ENCODE measurements around the gene CRAMP1.

CRAMP1 gene

DNA sequence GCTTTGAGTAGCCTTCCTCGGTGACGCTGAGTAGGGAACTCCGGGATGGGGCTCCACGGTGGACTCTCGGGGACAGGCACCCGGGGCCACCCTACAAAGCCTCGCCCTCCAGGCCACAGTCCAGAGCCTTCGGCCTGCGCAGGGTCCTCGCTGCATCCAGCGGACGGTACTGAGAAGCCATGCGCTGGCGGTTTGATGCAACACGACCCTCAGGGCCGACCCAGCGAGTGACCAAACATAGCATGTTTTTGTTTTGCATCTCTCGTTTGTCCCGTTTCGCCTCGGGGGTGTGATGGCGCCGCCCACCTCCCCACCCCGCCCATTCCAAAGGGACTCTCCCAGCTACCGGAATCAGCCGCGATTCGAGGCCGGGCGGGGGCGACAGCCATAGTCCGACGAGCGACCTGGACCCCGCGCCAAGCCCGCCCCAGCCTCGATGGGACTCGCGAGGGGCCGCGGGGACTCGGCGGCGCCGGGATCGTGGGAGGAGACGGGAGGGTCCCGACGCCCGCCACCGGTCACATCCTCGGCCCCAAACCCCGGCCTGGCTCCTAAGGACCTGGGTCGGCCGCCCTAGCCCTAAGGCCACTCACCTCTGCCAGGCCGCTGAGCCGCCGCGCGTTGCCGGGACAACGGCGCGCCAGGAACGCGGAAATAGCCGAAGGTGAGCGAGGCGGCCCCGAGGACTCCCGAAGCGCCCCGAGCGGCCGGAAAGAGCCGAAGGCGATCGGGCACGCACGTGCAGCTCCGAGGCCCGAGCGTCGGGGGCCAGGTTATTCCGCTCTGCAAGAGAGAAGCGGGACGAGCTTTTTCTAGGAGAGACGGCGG, 1.9 kb upstream of the CRAMP1 start:
- Mint-ChIP-seq H3K27me3 (no peaks in the 10 kb centered on the region), H3K4me3 (peak overlapping the region; percentile 90 to 92), H3K27ac (peak overlapping the region; percentile 97), H3K36me3 (peaks cover 8 to 15% of the 10 kb centered on the region in 2 donors), H3K4me1 (peaks cover 19 to 62% of the 10 kb centered on the region in 2 donors), H3K9me3 (no peaks in the 10 kb centered on the region)
- DNase-seq (peak; percentile 90), ATAC-seq (replicated peaks) (peak; percentile 49 to 52)

DNA sequence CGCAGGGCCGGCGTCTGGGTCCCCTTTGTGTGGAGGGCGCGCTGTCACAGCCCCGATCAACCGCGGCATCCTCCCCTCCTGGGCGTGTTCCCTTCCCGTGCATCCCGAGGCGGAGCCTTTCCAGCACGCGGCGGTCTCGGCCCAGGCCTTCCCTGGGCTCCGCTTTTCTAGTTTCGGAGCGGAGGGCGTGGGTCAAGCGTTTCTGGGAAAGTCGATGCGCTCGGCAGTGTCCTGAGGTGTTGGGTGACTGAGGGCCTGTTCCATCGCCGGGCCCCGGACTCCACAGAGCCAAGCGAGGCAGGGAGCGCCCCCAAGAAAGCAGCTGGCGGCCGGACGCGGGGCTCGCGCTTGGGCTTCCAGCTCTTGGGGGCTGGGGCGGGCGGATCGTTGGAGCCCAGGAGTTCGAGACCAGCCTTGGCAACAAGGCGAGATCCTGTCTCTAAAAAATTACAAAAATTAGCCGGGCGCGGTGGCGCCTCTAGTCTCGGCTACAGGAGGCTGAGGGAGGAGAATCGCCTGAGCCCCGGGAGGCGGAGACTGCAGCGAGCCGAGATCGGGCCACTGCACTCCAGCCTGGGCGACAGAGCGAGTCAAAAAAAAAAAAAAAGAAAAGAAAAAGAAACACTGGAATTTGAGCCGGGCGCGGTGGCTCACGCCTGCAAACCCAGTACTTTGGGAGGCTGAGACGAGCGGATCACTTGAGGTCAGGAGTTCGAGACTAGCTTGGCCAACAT, 1.1 kb upstream of the CRAMP1 start:
- no peaks in the 10 kb centered on the region for H3K27me3 Mint-ChIP-seq
- H3K9me3 Mint-ChIP-seq: no peaks in the 10 kb centered on the region
- peak overlapping the region; percentile 90 to 92 for H3K4me3 Mint-ChIP-seq
- peak overlapping the region; percentile 97 for H3K27ac Mint-ChIP-seq
- no peak for ATAC-seq (replicated peaks)
- peaks cover 9 to 17% of the 10 kb centered on the region in 2 donors for H3K36me3 Mint-ChIP-seq
- peaks cover 22 to 68% of the 10 kb centered on the region in 2 donors for H3K4me1 Mint-ChIP-seq
- no peak for DNase-seq

DNA sequence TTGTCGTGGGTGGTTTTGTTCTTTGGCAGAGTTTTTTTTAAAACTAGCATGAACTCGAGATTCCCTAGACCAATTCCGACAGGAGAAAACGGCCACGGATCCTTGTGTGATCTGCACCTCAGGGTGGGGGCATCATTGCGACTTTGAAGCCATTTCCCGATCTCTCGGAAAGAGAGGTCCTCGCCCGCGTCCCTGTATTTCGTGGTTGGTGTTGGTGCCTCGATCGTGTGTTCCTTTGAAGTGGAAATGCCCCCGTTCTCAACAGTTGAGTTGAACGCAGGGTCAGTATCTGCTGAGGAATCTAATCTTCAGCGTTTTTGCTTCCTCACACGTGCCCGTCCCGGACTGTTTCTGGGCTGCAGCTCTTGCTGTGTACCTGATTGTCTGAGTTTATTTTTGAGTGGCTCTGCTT, 1.1 kb downstream of the CRAMP1 start:
- no peak for ATAC-seq (replicated peaks)

DNA sequence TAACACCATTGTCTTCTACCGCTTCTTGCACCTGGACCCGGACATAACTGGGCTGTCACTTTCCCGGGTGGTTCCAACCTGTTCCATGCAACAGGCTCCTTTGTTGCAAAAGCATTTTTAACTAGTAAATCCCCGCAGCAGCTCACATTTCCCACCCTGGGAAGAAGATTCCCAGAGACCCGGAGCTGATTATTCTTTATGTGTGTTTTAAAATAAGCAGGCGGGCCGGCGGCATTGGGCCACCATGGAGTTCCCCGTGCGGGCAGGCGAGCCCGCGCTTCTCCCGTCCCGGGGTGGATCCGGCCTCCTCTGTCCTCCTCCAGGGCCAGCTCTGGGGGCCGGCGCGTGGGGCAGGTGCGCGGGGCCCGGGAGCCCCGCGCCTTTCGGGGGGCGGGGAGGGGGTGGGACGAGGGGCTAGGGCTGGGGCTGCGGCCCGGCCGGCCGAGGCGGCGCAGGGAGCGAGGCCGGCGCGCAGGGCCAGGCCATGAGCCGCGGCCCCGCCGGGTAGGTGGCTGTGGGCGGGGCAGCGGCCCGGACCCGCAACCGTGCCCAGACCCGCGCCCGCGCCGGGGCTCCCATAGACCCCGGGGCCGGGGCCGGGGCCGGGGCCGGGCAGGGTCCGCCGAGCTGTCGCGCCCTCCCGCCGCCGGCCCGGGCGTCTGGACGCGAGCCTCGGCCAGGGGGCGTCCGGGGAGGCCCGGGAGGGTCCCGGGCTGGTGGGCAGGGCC, 1.7 kb downstream of the CRAMP1 start:
- H3K4me3 Mint-ChIP-seq: peak overlapping the region; percentile 90 to 94
- ATAC-seq (replicated peaks) (no peak), DNase-seq (no peak)
- no peaks in the 10 kb centered on the region for H3K27me3 Mint-ChIP-seq
- peaks cover 12 to 24% of the 10 kb centered on the region in 2 donors for H3K36me3 Mint-ChIP-seq
- peaks cover 25 to 51% of the 10 kb centered on the region in 2 donors for H3K4me1 Mint-ChIP-seq
- H3K9me3 Mint-ChIP-seq: no peaks in the 10 kb centered on the region
- H3K27ac Mint-ChIP-seq: peak overlapping the region; percentile 88

More for the DNA sequence above, 1.1 kb downstream of the CRAMP1 start:
- Mint-ChIP-seq H3K4me3 (peak overlapping the region; percentile 90 to 94), H3K27me3 (no peaks in the 10 kb centered on the region), H3K27ac (peak overlapping the region; percentile 88), H3K36me3 (peaks cover 12 to 19% of the 10 kb centered on the region in 2 donors), H3K4me1 (peaks cover 25 to 51% of the 10 kb centered on the region in 2 donors), H3K9me3 (no peaks in the 10 kb centered on the region)
- no peak for DNase-seq

DNA sequence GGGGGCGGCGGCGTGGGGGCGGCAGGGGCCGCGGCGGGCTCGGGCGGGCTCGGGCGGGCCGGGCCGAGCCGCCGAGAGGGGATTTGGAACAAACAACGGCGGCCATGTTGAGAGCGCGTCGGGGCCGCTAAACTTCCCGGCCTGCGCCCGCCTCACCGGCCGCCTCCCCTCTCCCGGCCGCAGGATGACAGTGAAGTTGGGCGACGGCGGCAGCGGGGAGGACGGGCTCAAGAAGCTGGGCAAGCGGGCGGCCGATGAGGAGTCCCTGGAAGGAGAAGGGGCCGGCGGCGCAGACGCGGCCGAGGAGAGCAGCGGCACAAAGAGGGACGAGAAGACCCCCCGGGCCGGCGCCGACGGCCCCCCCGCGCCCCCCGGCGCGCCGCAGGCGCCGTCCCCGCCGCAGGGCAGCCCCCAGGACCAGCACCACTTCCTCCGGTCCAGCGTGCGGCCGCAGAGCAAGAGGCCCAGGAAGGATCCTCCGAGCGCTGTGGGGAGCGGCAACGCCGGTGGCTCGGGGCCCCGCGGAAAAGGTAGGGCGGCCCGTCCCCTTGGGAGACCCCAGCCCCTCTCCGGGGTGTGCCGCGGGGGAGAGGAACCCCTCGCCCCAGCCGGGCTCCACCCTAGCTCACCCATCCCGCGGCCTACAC, 2.4 kb downstream of the CRAMP1 start:
- Mint-ChIP-seq H3K9me3 (no peaks in the 10 kb centered on the region), H3K4me3 (peak overlapping the region; percentile 87 to 96), H3K36me3 (peaks cover 15 to 26% of the 10 kb centered on the region in 2 donors), H3K27ac (peak overlapping the region; percentile 93), H3K4me1 (peaks cover 25 to 50% of the 10 kb centered on the region in 2 donors), H3K27me3 (no peaks in the 10 kb centered on the region)
- ATAC-seq (replicated peaks) (no peak), DNase-seq (peak; percentile 5)

DNA sequence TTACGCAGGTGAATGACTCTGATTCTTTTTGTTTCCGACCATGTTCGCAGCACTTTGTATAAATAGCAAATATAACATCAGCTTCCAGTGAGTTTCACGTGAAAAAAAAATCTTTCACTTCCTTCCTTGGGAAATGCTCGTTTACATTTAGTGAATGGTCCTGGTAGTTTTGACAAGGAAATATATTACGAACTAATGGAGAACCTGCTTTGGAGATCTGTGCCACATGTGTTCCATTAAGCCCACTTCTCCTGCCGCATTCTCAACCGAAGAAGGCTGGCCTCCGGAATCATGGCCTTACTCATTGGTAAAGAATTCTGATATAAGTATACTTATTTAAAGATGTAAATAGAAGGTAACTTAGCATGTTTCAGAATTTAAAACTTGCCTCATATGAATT, 3.6 kb downstream of the CRAMP1 start:
- H3K36me3 Mint-ChIP-seq: peaks cover 24 to 36% of the 10 kb centered on the region in 2 donors
- no peaks in the 10 kb centered on the region for H3K9me3 Mint-ChIP-seq
- no peak for DNase-seq
- no peaks in the 10 kb centered on the region for H3K27me3 Mint-ChIP-seq
- H3K4me3 Mint-ChIP-seq: peak overlapping the region; percentile 71 to 96
- ATAC-seq (replicated peaks): no peak
- peaks cover 27 to 42% of the 10 kb centered on the region in 2 donors for H3K4me1 Mint-ChIP-seq
- H3K27ac Mint-ChIP-seq: no peak overlapping the region

DNA sequence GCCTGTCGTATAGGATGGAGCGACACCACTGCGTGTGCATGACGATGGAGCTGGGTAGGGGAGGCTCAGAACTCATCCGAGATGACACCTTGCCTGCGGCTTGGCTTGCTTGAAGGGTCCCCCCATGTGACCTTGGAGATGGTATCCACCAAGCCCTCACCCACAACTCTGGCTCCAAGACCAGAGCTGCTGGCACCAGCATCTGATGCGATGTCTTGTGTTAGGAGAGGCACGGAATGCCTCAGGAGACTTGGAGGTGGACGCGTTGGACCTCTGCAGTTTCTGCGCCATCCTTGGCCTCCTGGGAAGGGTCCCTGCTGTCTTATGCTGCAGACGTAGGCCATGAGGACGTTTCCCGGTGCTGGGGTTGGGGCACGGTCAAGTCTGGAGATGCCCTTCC, 7.8 kb downstream of the CRAMP1 start:
- H3K27me3 Mint-ChIP-seq: no peaks in the 10 kb centered on the region
- H3K36me3 Mint-ChIP-seq: peaks cover 36 to 45% of the 10 kb centered on the region in 2 donors
- H3K4me1 Mint-ChIP-seq: peaks cover 23 to 46% of the 10 kb centered on the region in 2 donors

DNA sequence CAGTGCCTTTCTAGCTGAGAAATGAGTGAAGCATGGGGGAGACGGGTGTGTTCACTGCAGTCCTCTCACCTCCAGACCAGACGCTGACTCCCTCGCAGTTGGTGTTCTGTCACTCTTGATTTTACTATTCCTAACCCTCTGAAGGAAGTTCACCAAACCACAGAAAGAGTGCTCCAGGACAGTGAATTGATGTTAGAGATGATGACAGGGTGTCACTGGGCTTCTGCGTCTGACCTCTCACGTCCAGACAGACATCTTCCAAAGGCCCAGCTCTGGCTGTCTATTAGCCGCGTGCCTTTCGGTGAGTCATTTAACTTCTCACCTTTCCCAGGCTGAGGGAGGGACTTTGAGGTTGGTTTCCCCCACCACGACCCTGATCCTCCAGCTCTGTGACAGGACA, 8.2 kb downstream of the CRAMP1 start:
- DNase-seq (no peak), ATAC-seq (replicated peaks) (peak in 1 of 2 donors; percentile 34)
- no peaks in the 10 kb centered on the region for H3K27me3 Mint-ChIP-seq
- no peak overlapping the region for H3K4me3 Mint-ChIP-seq
- H3K9me3 Mint-ChIP-seq: no peaks in the 10 kb centered on the region
- no peak overlapping the region for H3K27ac Mint-ChIP-seq
- peaks cover 32 to 41% of the 10 kb centered on the region in 2 donors for H3K36me3 Mint-ChIP-seq
- H3K4me1 Mint-ChIP-seq: peaks cover 20 to 43% of the 10 kb centered on the region in 2 donors

More for the DNA sequence above, 7.8 kb downstream of the CRAMP1 start:
- DNase-seq (no peak), ATAC-seq (replicated peaks) (no peak)
- no peaks in the 10 kb centered on the region for H3K9me3 Mint-ChIP-seq
- peak overlapping the region; percentile 25 for H3K27ac Mint-ChIP-seq
- no peak overlapping the region for H3K4me3 Mint-ChIP-seq

DNA sequence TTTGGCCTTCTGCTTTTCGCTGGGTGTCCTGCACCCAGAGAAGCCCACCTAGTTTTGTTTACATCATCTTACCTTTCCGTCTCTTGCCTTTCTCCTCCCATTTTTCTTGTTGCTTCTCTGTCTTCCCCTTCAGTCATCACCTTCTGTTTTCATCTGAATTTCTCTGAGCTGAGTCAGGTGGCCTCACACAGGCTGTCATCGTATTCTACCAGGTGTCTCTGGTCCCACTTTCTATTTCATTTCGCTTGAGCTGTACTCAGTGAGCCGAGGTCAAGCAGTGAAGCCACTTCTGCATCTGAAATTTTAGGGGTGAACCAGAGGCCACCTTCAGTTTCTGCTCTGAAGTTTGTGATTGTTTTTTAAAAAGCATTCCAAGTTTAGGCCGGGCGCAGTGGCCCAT, 9.7 kb downstream of the CRAMP1 start:
- Mint-ChIP-seq H3K4me3 (no peak overlapping the region), H3K4me1 (peaks cover 14 to 38% of the 10 kb centered on the region in 2 donors), H3K27ac (peak overlapping the region; percentile 65), H3K36me3 (peaks cover 37 to 46% of the 10 kb centered on the region in 2 donors), H3K27me3 (no peaks in the 10 kb centered on the region), H3K9me3 (no peaks in the 10 kb centered on the region)
- DNase-seq: no peak
- ATAC-seq (replicated peaks): peak; percentile 64 to 75

DNA sequence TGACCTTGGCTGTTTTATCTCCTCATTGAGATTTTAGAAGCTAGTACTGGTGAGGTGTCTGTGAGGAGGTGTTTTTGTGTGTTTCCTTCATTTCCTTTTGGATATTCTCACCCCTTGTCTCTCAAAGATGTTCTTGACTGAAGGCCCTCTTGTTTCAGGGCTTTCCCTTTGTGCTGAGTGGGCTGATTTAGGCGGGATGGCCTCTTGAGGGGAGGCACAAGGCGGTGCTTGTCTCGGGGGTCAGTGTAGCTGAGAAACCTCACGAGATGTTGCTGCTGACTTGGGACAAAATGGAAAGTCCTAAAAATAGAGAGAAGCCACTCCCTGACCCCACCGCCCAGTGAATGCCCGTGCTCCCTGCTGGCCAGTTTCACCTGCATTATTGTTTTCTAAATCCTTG, 14.2 kb downstream of the CRAMP1 start:
- no peak for ATAC-seq (replicated peaks)
- no peaks in the 10 kb centered on the region for H3K27me3 Mint-ChIP-seq
- peaks cover 47 to 52% of the 10 kb centered on the region in 2 donors for H3K36me3 Mint-ChIP-seq
- no peak overlapping the region for H3K4me3 Mint-ChIP-seq
- DNase-seq: no peak
- H3K9me3 Mint-ChIP-seq: no peaks in the 10 kb centered on the region
- peaks cover 14 to 27% of the 10 kb centered on the region in 2 donors for H3K4me1 Mint-ChIP-seq
- no peak overlapping the region for H3K27ac Mint-ChIP-seq

DNA sequence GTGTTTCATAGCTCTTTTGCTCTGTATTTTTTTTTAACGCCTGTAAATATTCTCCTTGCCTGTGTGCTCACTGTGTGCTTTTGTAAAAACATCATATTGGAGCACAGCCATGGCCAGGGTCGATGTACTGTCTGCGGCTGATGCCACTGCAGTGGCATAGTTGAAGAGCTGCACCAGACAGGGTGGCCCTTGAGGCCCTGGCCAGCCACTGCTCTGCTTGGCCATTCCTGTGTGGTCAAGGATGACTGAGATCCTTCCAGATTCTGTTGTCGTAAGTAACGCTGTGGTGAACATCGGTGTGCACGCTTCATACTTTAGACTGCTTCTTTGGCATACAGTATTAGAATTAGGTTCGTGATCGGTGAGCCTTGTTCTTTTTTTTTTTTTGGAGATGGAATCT, 14.6 kb downstream of the CRAMP1 start:
- Mint-ChIP-seq H3K27ac (peak overlapping the region; percentile 20), H3K4me3 (no peak overlapping the region), H3K36me3 (peaks cover 47 to 51% of the 10 kb centered on the region in 2 donors), H3K9me3 (no peaks in the 10 kb centered on the region), H3K4me1 (peaks cover 12 to 22% of the 10 kb centered on the region in 2 donors), H3K27me3 (no peaks in the 10 kb centered on the region)
- no peak for DNase-seq
- no peak for ATAC-seq (replicated peaks)

DNA sequence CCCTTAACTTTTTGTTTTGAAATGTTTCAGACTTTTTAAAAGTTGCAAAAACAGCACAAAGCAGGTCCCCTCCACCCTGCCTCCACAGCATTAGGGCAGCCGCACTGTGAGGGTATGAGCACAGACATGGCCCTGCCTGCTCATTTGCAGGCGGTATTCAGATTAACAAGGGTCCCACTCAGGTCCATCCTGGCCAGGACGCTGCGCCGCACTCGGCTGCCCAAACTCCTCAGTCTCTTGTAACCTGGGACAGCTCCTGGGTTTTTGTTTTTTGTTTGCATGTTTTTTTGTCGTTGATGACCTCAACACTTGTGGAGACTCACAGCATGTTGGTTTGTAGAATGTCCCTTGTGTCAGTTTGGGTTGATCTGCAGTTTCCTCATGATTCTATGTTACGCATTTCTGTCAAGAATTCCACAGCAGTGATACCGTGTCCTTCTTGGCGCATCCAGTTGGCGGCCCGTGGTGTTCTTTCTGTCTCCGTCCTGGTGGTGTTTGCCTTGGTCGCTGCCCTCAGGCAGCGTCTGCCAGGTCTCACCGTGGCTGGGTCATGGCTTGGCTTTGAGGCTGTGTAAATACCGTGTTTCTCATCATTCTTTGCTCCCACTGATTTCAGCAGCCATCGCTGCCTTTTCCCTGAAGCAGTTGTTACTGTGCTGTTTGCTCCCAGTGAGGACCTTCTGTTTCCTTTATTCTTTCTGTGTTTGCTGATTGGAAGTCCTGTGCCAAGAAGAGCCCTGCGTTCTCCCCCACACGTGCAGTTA, 18.5 kb downstream of the CRAMP1 start:
- no peaks in the 10 kb centered on the region for H3K9me3 Mint-ChIP-seq
- no peak overlapping the region for H3K4me3 Mint-ChIP-seq
- no peaks in the 10 kb centered on the region for H3K27me3 Mint-ChIP-seq
- ATAC-seq (replicated peaks) (no peak), DNase-seq (no peak)
- no peak overlapping the region for H3K27ac Mint-ChIP-seq
- peaks cover under 1 to 8% of the 10 kb centered on the region in 2 donors for H3K4me1 Mint-ChIP-seq
- H3K36me3 Mint-ChIP-seq: peaks cover 62 to 66% of the 10 kb centered on the region in 2 donors

DNA sequence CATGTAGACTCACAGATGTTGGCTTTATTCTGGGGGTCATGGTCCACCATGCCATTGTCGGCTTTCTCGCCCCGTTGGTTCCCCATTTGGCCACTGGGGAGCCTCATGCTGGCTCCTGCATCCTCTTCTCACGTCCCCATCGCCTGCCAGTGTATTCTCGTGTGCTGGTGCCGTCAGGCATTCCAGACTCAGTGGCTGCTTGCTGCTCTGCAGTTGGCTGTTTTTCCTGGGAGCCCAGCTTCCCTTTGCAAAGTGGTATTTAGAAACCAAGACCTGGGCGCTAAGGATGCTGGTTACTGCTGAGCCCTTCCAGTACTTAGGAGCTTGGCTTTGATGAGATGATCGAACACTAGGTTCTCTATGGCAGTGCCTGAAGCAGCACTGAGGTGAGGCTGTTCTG, 19.1 kb downstream of the CRAMP1 start:
- Mint-ChIP-seq H3K4me3 (no peak overlapping the region), H3K27ac (no peak overlapping the region), H3K27me3 (no peaks in the 10 kb centered on the region), H3K36me3 (peaks cover 64 to 66% of the 10 kb centered on the region in 2 donors), H3K9me3 (no peaks in the 10 kb centered on the region), H3K4me1 (peaks cover 4 to 8% of the 10 kb centered on the region in 2 donors)
- no peak for DNase-seq
- ATAC-seq (replicated peaks): no peak
